ENCODE results near the gene PES1. TPM values are rescaled to one million over a fixed set of nuclear protein-coding genes. Genes with fewer than 3 reads are reported as not detected.

The PES1 gene
- total and polyA plus RNA-seq, 12 donors, result 16.3 to 51.7 (median 25.6) TPM

DNA sequence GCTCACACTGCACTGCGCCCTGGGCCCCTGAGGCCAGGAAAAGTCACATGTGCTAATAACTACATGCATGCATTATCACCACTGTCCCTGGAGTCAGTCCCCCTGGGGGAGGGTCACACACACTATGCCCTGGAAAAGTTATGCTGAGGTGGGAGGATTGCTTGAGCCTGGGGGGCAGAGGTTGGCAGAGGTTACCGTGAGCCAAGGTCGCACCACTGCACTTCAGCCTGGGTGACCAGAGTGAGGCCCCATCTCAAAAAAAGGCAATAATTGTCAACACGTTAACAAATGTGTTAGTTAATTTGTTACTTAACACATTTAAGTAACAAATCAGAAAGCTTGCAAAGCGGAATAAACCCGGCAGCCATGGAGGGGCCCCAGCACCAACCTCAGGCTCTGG is 31.8 kb downstream of the PES1 start:
- Histone ChIP-seq H3K27me3 (peaks cover 0 to 5% (median 0%) of the 10 kb centered on the region in 7 donors), H3K9me3 (no peaks in the 10 kb centered on the region), H3K4me3 (no peak overlapping the region), H3K4me1 (no peaks in the 10 kb centered on the region), H3K27ac (no peak overlapping the region), H3K36me3 (no peaks in the 10 kb centered on the region)
- DNase-seq, result no peak
- WGBS, 2 donors, result 79 to 86% methylated on average over 6 of the region's 6 CpGs
- TF ChIP-seq, protein P1, sequence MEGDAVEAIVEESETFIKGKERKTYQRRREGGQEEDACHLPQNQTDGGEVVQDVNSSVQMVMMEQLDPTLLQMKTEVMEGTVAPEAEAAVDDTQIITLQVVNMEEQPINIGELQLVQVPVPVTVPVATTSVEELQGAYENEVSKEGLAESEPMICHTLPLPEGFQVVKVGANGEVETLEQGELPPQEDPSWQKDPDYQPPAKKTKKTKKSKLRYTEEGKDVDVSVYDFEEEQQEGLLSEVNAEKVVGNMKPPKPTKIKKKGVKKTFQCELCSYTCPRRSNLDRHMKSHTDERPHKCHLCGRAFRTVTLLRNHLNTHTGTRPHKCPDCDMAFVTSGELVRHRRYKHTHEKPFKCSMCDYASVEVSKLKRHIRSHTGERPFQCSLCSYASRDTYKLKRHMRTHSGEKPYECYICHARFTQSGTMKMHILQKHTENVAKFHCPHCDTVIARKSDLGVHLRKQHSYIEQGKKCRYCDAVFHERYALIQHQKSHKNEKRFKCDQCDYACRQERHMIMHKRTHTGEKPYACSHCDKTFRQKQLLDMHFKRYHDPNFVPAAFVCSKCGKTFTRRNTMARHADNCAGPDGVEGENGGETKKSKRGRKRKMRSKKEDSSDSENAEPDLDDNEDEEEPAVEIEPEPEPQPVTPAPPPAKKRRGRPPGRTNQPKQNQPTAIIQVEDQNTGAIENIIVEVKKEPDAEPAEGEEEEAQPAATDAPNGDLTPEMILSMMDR (IDR thresholded peaks at IDR 0.05), result no peak
- ATAC-seq, result no peak
- intact Hi-C loops (cut with DNase I), result no loop called here

DNA sequence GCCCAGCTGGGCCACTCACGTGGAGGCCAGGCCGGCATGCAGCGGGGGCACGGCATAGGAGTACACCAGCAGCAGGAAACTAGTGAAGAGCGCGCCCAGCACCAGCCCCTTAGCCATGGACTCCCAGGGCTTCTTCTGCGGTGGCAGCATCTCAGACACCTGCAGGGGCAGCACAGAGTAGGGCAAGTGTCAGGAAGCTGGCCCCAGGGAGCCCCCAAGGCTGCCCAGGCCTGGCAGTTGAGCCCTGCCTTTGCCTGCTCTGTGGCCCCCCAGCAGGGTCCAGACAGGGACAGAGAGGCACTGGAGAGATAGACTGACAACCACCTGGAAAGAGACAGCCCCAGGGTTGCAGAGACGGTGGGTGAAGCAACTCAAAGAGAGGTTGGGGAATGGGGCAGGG is 34.5 kb downstream of the PES1 start:
- TF ChIP-seq, protein P1 (IDR thresholded peaks at IDR 0.05), result no peak
- Histone ChIP-seq H3K4me3 (no peak overlapping the region), H3K27ac (no peak overlapping the region), H3K27me3 (peaks cover 0 to 5% (median 0%) of the 10 kb centered on the region in 7 donors), H3K4me1 (no peaks in the 10 kb centered on the region), H3K36me3 (no peaks in the 10 kb centered on the region), H3K9me3 (no peaks in the 10 kb centered on the region)
- DNase-seq, result no peak
- no peak for ATAC-seq
- intact Hi-C loops (cut with DNase I), result no loop called here
- WGBS, 2 donors, result 79 to 81% methylated on average over 8 of the region's 8 CpGs

DNA sequence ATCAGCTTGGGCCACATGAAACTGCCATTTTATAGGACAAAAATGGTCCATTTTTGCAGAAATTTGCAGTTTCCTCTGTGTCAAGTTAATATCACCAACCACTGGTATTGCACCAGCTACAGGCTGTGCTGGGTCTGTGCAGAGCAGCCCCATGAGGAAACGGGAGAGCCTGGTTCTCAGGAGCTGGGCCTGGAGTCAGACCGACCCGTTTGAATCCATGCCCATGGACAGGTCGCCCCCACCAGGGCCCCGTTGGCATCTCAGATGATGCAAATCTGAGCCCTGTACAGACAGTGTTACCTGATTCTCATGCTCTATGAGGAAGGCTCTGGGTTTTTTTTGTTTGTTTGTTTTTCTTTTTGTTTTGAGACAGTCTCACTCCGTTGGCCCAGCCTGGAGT is 35.3 kb downstream of the PES1 start:
- H3K36me3 ChIP-seq, result no peaks in the 10 kb centered on the region
- TF ChIP-seq, protein P1 (IDR thresholded peaks at IDR 0.05), result no peak
- H3K4me3 ChIP-seq, result no peak overlapping the region
- DNase-seq, result no peak
- no peak for ATAC-seq
- H3K27ac ChIP-seq, result no peak overlapping the region
- 71 to 74% methylated on average over 6 of the region's 6 CpGs for WGBS, 2 donors
- intact Hi-C loops (cut with DNase I), result no loop called here
- H3K4me1 ChIP-seq, result no peaks in the 10 kb centered on the region
- H3K9me3 ChIP-seq, result no peaks in the 10 kb centered on the region
- no peaks in the 10 kb centered on the region for H3K27me3 ChIP-seq

DNA sequence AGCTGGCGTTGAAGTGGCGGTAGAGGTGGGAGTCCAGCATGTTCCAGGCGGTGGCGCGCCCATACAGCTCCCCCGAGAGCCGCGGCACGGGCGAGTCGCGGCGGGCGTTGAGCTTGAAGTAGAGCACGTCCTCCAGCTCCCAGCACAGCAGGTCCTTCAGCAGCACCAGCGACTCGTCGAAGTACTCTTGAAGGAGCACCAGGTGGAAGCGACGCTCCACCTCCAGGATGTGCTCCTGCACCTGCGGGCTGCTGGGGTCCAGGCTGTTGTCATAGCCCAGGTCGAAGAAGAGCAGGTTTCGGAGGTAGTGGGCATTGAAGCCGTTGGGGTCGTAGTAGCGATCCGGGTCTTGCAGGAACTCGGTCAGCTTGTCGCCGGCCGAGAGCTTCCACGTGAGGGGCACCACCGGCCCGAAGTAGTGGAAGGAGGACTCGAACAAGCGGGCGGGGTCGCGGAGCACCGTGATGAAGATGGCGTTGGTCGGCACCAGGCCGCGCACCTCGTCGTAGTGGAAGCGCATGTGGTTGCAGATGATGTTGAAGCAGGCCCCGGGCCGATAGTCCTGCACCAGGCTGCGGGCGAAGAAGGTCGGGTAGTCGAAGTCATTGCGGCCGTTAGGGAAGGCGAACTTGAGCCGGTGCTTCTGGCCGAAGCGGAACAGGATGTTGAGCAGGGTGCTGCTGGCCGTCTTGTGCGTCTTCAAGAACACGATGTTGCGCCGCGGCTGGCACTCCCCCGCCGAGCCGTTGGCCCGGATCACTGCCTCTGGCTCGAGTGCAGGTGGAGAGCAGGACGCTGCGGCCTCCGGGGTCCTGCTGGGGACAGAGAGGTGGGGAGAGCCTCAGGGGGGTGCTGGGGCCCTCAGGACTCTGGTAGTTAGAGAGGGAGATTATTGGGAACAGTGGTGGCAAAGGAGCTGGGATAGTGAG is 36.2 kb downstream of the PES1 start:
- ATAC-seq, result no peak
- H3K9me3 ChIP-seq, result no peaks in the 10 kb centered on the region
- TF ChIP-seq, protein P1 (IDR thresholded peaks at IDR 0.05), result no peak
- H3K4me3 ChIP-seq, result no peak overlapping the region
- DNase-seq, result no peak
- intact Hi-C loops (cut with DNase I), result no loop called here
- no peaks in the 10 kb centered on the region for H3K4me1 ChIP-seq
- 94 to 95% methylated on average over 73 of the region's 73 CpGs for WGBS, 2 donors
- no peak overlapping the region for H3K27ac ChIP-seq
- H3K27me3 ChIP-seq, result no peaks in the 10 kb centered on the region
- no peaks in the 10 kb centered on the region for H3K36me3 ChIP-seq
